ENCODE measurements around the gene DTWD1.

- TF ChIP-seq CTCF (conservative IDR thresholded peaks at IDR 0.05; ENCODE audit: low read depth, low read length) (no peak), EZH2 (IDR thresholded peaks at IDR 0.05; ENCODE audit: low read length, unreplicated experiment) (no peak)
Measured at GRCh38 chr15:49678655-49679054, 57.8 kb downstream of the DTWD1 start.
